Panc1 (cell line): ENCODE measurements around the gene P2RY13. TPM values are rescaled to one million over a fixed set of nuclear protein-coding genes. Genes with fewer than 3 reads are reported as not detected.

Experiments
- ATAC-seq: fragments of 200-7000 bp; cut with Tn5 transposase; 2 replicates; pipeline ENCODE4 v1.9.1; 2020; ENCODE audit warnings: mild to moderate bottlenecking, moderate library complexity
- BruUV-seq: library from RNA; stranded (reverse); fragments of 400-500 nt; replicated peaks from 2 replicates; lab custom pipeline; 2021; lab: Mats Ljungman, UMichigan
- CTCF ChIA-PET: fragments of 300-600 bp; sonication (Branson Sonifier 250); formaldehyde crosslinking; loops from one replicate; lab custom pipeline; 2022; ENCODE audit warnings: antibody characterized with exemption; lab: Charles Lee
- POLR2A ChIA-PET: fragments of 300-600 bp; sonication (Branson Sonifier 250); formaldehyde crosslinking; loops from one replicate; lab custom pipeline; 2022; ENCODE audit warnings: antibody characterized with exemption; lab: Charles Lee
- DNase-seq: peaks from one replicate; pipeline ENCODE4 v3.0.0-alpha.2; 2010; ENCODE audit warnings: low read depth, low spot score
- H3K27ac ChIP-seq: 2 replicates; pipeline ENCODE4 v1.5.1; 2011; ENCODE audit warnings: mild to moderate bottlenecking, low read length, inconsistent platforms
- H3K27me3 ChIP-seq: fragments of 200-500 bp; sonication (Bioruptor generic); 2 replicates; pipeline ENCODE4 v1.6.0; 2014; ENCODE audit warnings: low read length, inconsistent platforms; ENCODE audit not compliant: control insufficient read depth, insufficient read depth
- H3K36me3 ChIP-seq: fragments of 200-500 bp; sonication (Bioruptor generic); 2 replicates; pipeline ENCODE4 v1.5.1; 2014; ENCODE audit warnings: inconsistent platforms, mild to moderate bottlenecking, low read length, moderate library complexity; ENCODE audit not compliant: control insufficient read depth, insufficient read depth
- H3K4me1 ChIP-seq: 2 replicates; pipeline ENCODE4 v1.5.1; 2011; ENCODE audit warnings: inconsistent platforms, mild to moderate bottlenecking, low read length, moderate library complexity; ENCODE audit not compliant: control insufficient read depth, insufficient read depth
- H3K4me3 ChIP-seq, 2 experiments: 2 replicates each; pipeline ENCODE4 v1.5.1; 2011 to 2012; ENCODE audit warnings: low read depth in 2 of 2, low read length in 2 of 2, mild to moderate bottlenecking in 2 of 2, inconsistent platforms in 1 of 2, moderate library complexity in 1 of 2
- H3K9me3 ChIP-seq: fragments of 200-500 bp; sonication (Bioruptor generic); 2 replicates; pipeline ENCODE4 v1.5.1; 2014; ENCODE audit warnings: low read depth, mild to moderate bottlenecking, inconsistent platforms, low read length, moderate library complexity; ENCODE audit not compliant: control insufficient read depth, insufficient read depth
- POLR2AphosphoS5 ChIP-seq: IDR thresholded peaks from 2 replicates; pipeline ENCODE4 v1.6.1; 2012; ENCODE audit warnings: mild to moderate bottlenecking, low read depth, low read length, moderate library complexity
- SIN3A ChIP-seq: IDR thresholded peaks from 2 replicates; pipeline ENCODE4 v1.6.1; 2012; ENCODE audit warnings: low read depth, mild to moderate bottlenecking, low read length, moderate library complexity, borderline replicate concordance; ENCODE audit not compliant: insufficient read depth
- TCF7L2 ChIP-seq: IDR thresholded peaks from 2 replicates; pipeline ENCODE4 v1.6.1; 2011; ENCODE audit warnings: mild to moderate bottlenecking, low read depth, low read length, inconsistent platforms
- in situ Hi-C: cut with HindIII; loops from 2 replicates; pipeline ENCODE4 v1.10.0; 2016; ENCODE audit warnings: low sequenced_read_pairs, low pct_unique_long_range_greater_than_20kb
- intact Hi-C: fragments of 100-400 bp; cut with micrococcal nuclease; formaldehyde crosslinking; loops from one replicate; pipeline ENCODE4 v1.10.0; 2022; ENCODE audit not compliant: unreplicated experiment
- total RNA-seq: library from RNA; stranded (reverse); gene quantifications from one replicate; pipeline ENCODE4 v1.2.1, GENCODE V29; 2021; ENCODE audit not compliant: unreplicated experiment
- TF ChIP-seq, protein P1 (sequence below): fragments of 450-650 bp; IDR thresholded peaks from 2 replicates; pipeline ENCODE4 v1.5.1; 2017; ENCODE audit warnings: mild to moderate bottlenecking
- TF ChIP-seq, protein P2 (sequence below), 2 experiments: IDR thresholded peaks; 2 replicates each; pipeline ENCODE4 v1.6.1; 2011 to 2012; ENCODE audit warnings: low read depth in 2 of 2, control low read depth in 1 of 2, low read length in 1 of 2, mild to moderate bottlenecking in 1 of 2, moderate library complexity in 1 of 2; ENCODE audit not compliant: insufficient read depth in 1 of 2

The P2RY13 gene
- total RNA-seq, 1 experiment from 2014 or later, result not detected

DNA sequence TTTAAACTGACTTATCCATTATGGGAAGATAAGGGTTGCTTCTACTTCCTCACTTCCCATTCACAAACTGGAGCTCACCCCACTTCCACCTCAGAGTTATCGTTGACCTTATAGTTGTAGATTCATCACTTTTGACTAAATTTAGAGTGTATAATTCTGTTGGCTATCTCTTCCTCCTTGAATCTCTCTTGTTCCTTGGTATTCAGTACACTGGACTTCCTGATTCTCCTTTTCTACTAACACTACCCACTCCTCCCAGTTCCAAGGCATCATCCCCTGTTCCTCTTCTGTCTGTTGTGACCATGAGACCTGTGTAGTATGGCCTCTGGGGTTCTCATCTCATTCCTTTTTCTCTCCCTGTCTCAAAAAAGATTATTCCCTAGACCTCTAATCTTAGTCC, 6.8 kb downstream of the P2RY13 start:
- Histone ChIP-seq H3K9me3 (no peaks in the 10 kb centered on the region), H3K4me1 (no peaks in the 10 kb centered on the region), H3K27ac (no peak overlapping the region), H3K36me3 (no peaks in the 10 kb centered on the region), H3K4me3 (no peak overlapping the region), H3K27me3 (no peaks in the 10 kb centered on the region)
- in situ Hi-C loops, result no loop called here
- no peak for TF ChIP-seq POLR2AphosphoS5
- no peak for TF ChIP-seq SIN3A
- TF ChIP-seq TCF7L2, result no peak
- TF ChIP-seq, protein P1, sequence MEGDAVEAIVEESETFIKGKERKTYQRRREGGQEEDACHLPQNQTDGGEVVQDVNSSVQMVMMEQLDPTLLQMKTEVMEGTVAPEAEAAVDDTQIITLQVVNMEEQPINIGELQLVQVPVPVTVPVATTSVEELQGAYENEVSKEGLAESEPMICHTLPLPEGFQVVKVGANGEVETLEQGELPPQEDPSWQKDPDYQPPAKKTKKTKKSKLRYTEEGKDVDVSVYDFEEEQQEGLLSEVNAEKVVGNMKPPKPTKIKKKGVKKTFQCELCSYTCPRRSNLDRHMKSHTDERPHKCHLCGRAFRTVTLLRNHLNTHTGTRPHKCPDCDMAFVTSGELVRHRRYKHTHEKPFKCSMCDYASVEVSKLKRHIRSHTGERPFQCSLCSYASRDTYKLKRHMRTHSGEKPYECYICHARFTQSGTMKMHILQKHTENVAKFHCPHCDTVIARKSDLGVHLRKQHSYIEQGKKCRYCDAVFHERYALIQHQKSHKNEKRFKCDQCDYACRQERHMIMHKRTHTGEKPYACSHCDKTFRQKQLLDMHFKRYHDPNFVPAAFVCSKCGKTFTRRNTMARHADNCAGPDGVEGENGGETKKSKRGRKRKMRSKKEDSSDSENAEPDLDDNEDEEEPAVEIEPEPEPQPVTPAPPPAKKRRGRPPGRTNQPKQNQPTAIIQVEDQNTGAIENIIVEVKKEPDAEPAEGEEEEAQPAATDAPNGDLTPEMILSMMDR, result no peak
- TF ChIP-seq, protein P2, sequence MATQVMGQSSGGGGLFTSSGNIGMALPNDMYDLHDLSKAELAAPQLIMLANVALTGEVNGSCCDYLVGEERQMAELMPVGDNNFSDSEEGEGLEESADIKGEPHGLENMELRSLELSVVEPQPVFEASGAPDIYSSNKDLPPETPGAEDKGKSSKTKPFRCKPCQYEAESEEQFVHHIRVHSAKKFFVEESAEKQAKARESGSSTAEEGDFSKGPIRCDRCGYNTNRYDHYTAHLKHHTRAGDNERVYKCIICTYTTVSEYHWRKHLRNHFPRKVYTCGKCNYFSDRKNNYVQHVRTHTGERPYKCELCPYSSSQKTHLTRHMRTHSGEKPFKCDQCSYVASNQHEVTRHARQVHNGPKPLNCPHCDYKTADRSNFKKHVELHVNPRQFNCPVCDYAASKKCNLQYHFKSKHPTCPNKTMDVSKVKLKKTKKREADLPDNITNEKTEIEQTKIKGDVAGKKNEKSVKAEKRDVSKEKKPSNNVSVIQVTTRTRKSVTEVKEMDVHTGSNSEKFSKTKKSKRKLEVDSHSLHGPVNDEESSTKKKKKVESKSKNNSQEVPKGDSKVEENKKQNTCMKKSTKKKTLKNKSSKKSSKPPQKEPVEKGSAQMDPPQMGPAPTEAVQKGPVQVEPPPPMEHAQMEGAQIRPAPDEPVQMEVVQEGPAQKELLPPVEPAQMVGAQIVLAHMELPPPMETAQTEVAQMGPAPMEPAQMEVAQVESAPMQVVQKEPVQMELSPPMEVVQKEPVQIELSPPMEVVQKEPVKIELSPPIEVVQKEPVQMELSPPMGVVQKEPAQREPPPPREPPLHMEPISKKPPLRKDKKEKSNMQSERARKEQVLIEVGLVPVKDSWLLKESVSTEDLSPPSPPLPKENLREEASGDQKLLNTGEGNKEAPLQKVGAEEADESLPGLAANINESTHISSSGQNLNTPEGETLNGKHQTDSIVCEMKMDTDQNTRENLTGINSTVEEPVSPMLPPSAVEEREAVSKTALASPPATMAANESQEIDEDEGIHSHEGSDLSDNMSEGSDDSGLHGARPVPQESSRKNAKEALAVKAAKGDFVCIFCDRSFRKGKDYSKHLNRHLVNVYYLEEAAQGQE (IDR thresholded peaks at IDR 0.05; ENCODE audit: insufficient read depth in 1 of 2, low read depth in 2 of 2, low read length in 1 of 2), result no peak
- intact Hi-C loops, result no loop called here
- POLR2A ChIA-PET, result no interaction called here
- CTCF ChIA-PET, result no interaction called here
- no peak for DNase-seq
- ATAC-seq, result no peak
- BruUV-seq, result no TSS peak

GRCh38 chr3:151321526-151321925, 7.8 kb downstream of the P2RY13 start:
- no peaks in the 10 kb centered on the region for H3K36me3 ChIP-seq
- H3K27ac ChIP-seq, result no peak overlapping the region
- H3K27me3 ChIP-seq, result no peaks in the 10 kb centered on the region
- in situ Hi-C loops (no loop called here), intact Hi-C loops (no loop called here)
- H3K4me1 ChIP-seq, result no peaks in the 10 kb centered on the region
- DNase-seq (no peak), ATAC-seq (no peak)
- ChIA-PET CTCF (no interaction called here), POLR2A (no interaction called here)
- H3K9me3 ChIP-seq, result no peaks in the 10 kb centered on the region
- H3K4me3 ChIP-seq, result no peak overlapping the region
- TF ChIP-seq TCF7L2, result no peak
- TF ChIP-seq, protein P2 (IDR thresholded peaks at IDR 0.05; ENCODE audit: insufficient read depth in 1 of 2, low read depth in 2 of 2, low read length in 1 of 2), result no peak
- no peak for TF ChIP-seq POLR2AphosphoS5
- BruUV-seq, result no TSS peak
